ENCODE data around the gene CCDC12.

Gene CCDC12

GRCh38 chr3:46882377-46883053 lies 94.0 kb downstream of the CCDC12 start:
- peak overlapping the region; percentile 89 for H3K18ac ChIP-seq (ENCODE audit: low read length)
- H3K56ac ChIP-seq (ENCODE audit: low read length): peak overlapping the region; percentile 86
- H3K4me2 ChIP-seq (ENCODE audit: low read length): peak overlapping the region; percentile 59
- H3K4ac ChIP-seq (ENCODE audit: low read depth, low read length): peak overlapping the region; percentile 58
- peak overlapping the region; percentile 79 for H3K9ac ChIP-seq (ENCODE audit: low read length)
- peak overlapping the region; percentile 82 for H3K27ac ChIP-seq (ENCODE audit: low read depth, low read length)
- H3K36me3 ChIP-seq (ENCODE audit: control insufficient read depth, insufficient read depth, low read length): no peaks in the 10 kb centered on the region
- no peaks in the 10 kb centered on the region for H3K79me2 ChIP-seq (ENCODE audit: control insufficient read depth, insufficient read depth, low read length)
- peak overlapping the region; percentile 29 for H3K23ac ChIP-seq (ENCODE audit: low read length)
- no CpG with 5 or more reads among the region's 72 CpGs for WGBS (ENCODE audit: extremely low coverage, insufficient coverage, low lambda C conversion rate)
- peak overlapping the region; percentile 50 for H2BK120ac ChIP-seq (ENCODE audit: low read depth, low read length)
- peak; percentile 86 for DNase-seq
- peak overlapping the region; percentile 60 for H4K8ac ChIP-seq (ENCODE audit: low read depth, low read length)
- no peak overlapping the region for H2BK15ac ChIP-seq (replicated peaks; ENCODE audit: low read depth)
- H4K5ac ChIP-seq (ENCODE audit: low read length): no peak overlapping the region
- no peaks in the 10 kb centered on the region for H3K79me1 ChIP-seq (ENCODE audit: low read length)
- H2AK5ac ChIP-seq (ENCODE audit: low read length): no peak overlapping the region
- peaks cover 3% of the 10 kb centered on the region for H3K27me3 ChIP-seq (ENCODE audit: insufficient read depth, low read length, poor library complexity)
- H2BK5ac ChIP-seq (ENCODE audit: low read length): no peak overlapping the region
- H3K4me1 ChIP-seq (ENCODE audit: control insufficient read depth, low read depth, low read length): peaks cover 12% of the 10 kb centered on the region
- peak overlapping the region; percentile 55 for H3K4me3 ChIP-seq (ENCODE audit: low read length)

DNA sequence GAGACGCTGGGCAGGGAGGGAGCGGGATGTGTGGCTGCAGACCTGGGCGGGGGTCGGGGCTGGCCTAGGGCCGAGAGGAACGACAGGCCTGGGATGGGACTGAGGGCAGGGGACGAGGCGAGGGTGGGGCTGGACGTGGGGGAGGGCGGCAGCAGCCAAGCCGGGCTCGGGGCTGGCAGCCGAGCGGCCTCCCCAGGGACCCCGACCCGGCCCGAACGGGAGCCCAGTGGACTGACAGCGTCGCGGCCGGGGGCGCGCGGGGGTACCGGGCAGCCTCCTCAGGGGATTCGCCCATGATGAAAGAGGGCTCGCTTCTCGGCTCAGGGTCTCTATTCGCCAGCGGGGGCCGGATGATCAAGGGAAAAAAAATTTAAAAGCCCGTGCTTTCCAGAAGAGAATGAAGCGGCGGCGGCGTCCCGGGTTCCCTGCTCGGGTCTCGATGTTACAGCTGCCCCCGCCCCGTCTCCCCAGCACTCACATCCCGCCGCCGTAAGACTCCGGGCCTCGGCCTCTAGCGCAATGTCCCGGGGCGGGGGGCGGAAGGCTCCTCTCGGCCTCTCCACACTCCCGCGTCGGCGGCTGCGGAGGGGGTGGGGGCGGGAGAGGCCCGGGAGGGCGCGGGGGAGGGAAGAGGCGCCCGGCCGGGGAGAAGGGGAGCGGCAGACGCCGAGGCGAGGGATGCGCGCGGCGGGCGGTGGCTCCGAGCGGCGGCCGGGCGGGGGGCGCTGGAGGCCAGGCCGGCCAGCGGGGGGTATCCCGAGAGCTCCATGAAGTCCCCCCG lies 94.8 kb downstream of the CCDC12 start:
- no peaks in the 10 kb centered on the region for H3K79me1 ChIP-seq (ENCODE audit: low read length)
- H2AK5ac ChIP-seq (ENCODE audit: low read length): no peak overlapping the region
- peaks cover 12% of the 10 kb centered on the region for H3K4me1 ChIP-seq (ENCODE audit: control insufficient read depth, low read depth, low read length)
- peak overlapping the region; percentile 83 for H3K4ac ChIP-seq (ENCODE audit: low read depth, low read length)
- H2BK120ac ChIP-seq (ENCODE audit: low read depth, low read length): peak overlapping the region; percentile 50
- H4K8ac ChIP-seq (ENCODE audit: low read depth, low read length): peak overlapping the region; percentile 60
- H3K27me3 ChIP-seq (ENCODE audit: insufficient read depth, low read length, poor library complexity): peaks cover 3% of the 10 kb centered on the region
- no peaks in the 10 kb centered on the region for H3K36me3 ChIP-seq (ENCODE audit: control insufficient read depth, insufficient read depth, low read length)
- H3K23ac ChIP-seq (ENCODE audit: low read length): peak overlapping the region; percentile 25
- no peaks in the 10 kb centered on the region for H3K79me2 ChIP-seq (ENCODE audit: control insufficient read depth, insufficient read depth, low read length)
- H4K5ac ChIP-seq (ENCODE audit: low read length): no peak overlapping the region
- no peak overlapping the region for H2BK5ac ChIP-seq (ENCODE audit: low read length)
- DNase-seq: peak; percentile 72
- H3K9ac ChIP-seq (ENCODE audit: low read length): peak overlapping the region; percentile 79
- H3K27ac ChIP-seq (ENCODE audit: low read depth, low read length): peak overlapping the region; percentile 82
- no CpG with 5 or more reads among the region's 83 CpGs for WGBS (ENCODE audit: extremely low coverage, insufficient coverage, low lambda C conversion rate)
- H3K56ac ChIP-seq (ENCODE audit: low read length): peak overlapping the region; percentile 86
- no peak overlapping the region for H2BK15ac ChIP-seq (replicated peaks; ENCODE audit: low read depth)
- peak overlapping the region; percentile 89 for H3K18ac ChIP-seq (ENCODE audit: low read length)
- peak overlapping the region; percentile 65 for H3K4me2 ChIP-seq (ENCODE audit: low read length)
- H3K4me3 ChIP-seq (ENCODE audit: low read length): peak overlapping the region; percentile 27

DNA sequence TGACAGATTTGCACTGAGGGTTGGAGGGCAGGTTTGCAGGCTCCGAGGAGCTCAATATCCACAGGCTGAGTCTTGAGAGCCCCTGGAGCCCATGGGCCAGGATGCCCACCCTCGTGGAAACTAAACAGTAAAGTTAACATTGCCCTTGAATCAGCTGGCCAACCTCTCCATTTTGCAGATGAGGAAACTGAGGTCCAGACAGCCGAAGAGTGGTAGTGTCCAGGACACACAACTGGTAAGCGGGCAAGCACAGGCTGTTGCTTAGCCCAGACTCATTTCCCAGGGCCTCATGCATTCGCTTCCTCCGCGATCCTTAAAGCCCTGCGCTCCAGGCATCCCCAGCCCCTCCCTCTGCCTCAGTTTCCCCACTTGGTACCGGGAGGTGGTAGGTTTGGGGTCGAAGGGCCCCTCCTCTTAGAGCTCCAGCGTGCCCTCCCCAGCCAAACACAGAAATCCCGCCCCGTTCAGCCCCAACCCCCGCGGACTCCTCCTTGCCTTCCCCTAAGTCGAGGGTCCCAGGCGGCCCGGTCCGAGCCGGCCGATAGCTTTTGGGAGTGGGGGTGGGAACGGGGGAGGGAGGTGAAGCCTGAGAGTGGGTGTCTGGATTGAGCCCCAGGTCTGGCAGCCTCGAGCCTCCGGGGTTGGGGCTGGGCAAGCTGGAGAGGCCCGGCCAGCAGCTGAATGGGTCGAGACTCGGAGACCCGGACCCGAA lies 95.5 kb downstream of the CCDC12 start:
- WGBS (ENCODE audit: extremely low coverage, insufficient coverage, low lambda C conversion rate): no CpG with 5 or more reads among the region's 29 CpGs
- H3K27me3 ChIP-seq (ENCODE audit: insufficient read depth, low read length, poor library complexity): peaks cover 3% of the 10 kb centered on the region
- no peak overlapping the region for H2BK15ac ChIP-seq (replicated peaks; ENCODE audit: low read depth)
- DNase-seq: no peak
- H3K27ac ChIP-seq (ENCODE audit: low read depth, low read length): no peak overlapping the region
- H3K4me1 ChIP-seq (ENCODE audit: control insufficient read depth, low read depth, low read length): peaks cover 12% of the 10 kb centered on the region
- peak overlapping the region; percentile 71 for H3K9ac ChIP-seq (ENCODE audit: low read length)
- H3K79me1 ChIP-seq (ENCODE audit: low read length): no peaks in the 10 kb centered on the region
- H2AK5ac ChIP-seq (ENCODE audit: low read length): no peak overlapping the region
- no peak overlapping the region for H4K5ac ChIP-seq (ENCODE audit: low read length)
- H3K79me2 ChIP-seq (ENCODE audit: control insufficient read depth, insufficient read depth, low read length): no peaks in the 10 kb centered on the region
- H2BK120ac ChIP-seq (ENCODE audit: low read depth, low read length): no peak overlapping the region
- H3K23ac ChIP-seq (ENCODE audit: low read length): no peak overlapping the region
- no peak overlapping the region for H2BK5ac ChIP-seq (ENCODE audit: low read length)
- peak overlapping the region; percentile 89 for H3K18ac ChIP-seq (ENCODE audit: low read length)
- H3K4ac ChIP-seq (ENCODE audit: low read depth, low read length): peak overlapping the region; percentile 83
- peak overlapping the region; percentile 65 for H3K4me2 ChIP-seq (ENCODE audit: low read length)
- H4K8ac ChIP-seq (ENCODE audit: low read depth, low read length): no peak overlapping the region
- peak overlapping the region; percentile 27 for H3K4me3 ChIP-seq (ENCODE audit: low read length)
- H3K56ac ChIP-seq (ENCODE audit: low read length): peak overlapping the region; percentile 83
- no peaks in the 10 kb centered on the region for H3K36me3 ChIP-seq (ENCODE audit: control insufficient read depth, insufficient read depth, low read length)

DNA sequence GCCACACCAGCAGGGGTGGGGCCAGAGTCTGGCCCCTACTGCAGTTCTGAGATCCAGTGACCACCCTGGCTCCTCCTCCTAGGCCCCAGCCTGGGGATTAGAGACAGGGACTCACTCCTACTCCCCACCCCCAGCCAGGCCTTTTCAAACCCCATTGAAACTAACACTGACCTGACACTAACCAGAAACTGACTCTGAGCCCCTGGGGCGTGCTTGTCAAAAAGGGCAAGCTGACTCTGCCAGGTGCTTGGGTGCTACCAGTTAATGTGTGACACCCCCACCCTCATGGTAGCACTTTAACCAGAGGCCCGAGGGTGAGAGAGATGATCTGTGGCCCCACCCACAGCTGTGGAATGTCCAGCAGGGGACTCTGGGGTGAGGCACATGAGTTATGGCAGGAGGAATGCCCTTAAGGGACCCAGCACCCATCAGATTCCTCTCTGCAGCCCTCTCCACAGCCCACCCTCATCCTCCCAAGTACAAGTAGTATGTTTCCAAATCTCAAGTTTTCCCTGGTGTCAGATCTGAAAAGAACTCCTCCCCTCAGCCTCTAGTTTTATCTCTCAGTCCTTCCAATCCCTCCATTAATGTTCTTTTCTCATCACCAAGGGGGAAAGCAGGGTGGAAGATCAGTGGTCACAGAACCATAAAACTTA lies 97.6 kb downstream of the CCDC12 start:
- no peak overlapping the region for H4K8ac ChIP-seq (ENCODE audit: low read depth, low read length)
- H3K79me1 ChIP-seq (ENCODE audit: low read length): no peaks in the 10 kb centered on the region
- no peak overlapping the region for H2AK5ac ChIP-seq (ENCODE audit: low read length)
- H2BK120ac ChIP-seq (ENCODE audit: low read depth, low read length): no peak overlapping the region
- no peaks in the 10 kb centered on the region for H3K36me3 ChIP-seq (ENCODE audit: control insufficient read depth, insufficient read depth, low read length)
- H2BK15ac ChIP-seq (replicated peaks; ENCODE audit: low read depth): no peak overlapping the region
- H3K4ac ChIP-seq (ENCODE audit: low read depth, low read length): no peak overlapping the region
- no peak overlapping the region for H2BK5ac ChIP-seq (ENCODE audit: low read length)
- H3K4me2 ChIP-seq (ENCODE audit: low read length): no peak overlapping the region
- H3K4me1 ChIP-seq (ENCODE audit: control insufficient read depth, low read depth, low read length): peaks cover 9% of the 10 kb centered on the region
- peak; percentile 75 for DNase-seq
- no peak overlapping the region for H3K18ac ChIP-seq (ENCODE audit: low read length)
- no CpG with 5 or more reads among the region's 2 CpGs for WGBS (ENCODE audit: extremely low coverage, insufficient coverage, low lambda C conversion rate)
- H3K79me2 ChIP-seq (ENCODE audit: control insufficient read depth, insufficient read depth, low read length): no peaks in the 10 kb centered on the region
- H3K27ac ChIP-seq (ENCODE audit: low read depth, low read length): no peak overlapping the region
- H3K23ac ChIP-seq (ENCODE audit: low read length): no peak overlapping the region
- no peak overlapping the region for H3K9ac ChIP-seq (ENCODE audit: low read length)
- peaks cover 3% of the 10 kb centered on the region for H3K27me3 ChIP-seq (ENCODE audit: insufficient read depth, low read length, poor library complexity)
- peak overlapping the region; percentile 45 for H3K56ac ChIP-seq (ENCODE audit: low read length)
- no peak overlapping the region for H3K4me3 ChIP-seq (ENCODE audit: low read length)
- H4K5ac ChIP-seq (ENCODE audit: low read length): no peak overlapping the region

DNA sequence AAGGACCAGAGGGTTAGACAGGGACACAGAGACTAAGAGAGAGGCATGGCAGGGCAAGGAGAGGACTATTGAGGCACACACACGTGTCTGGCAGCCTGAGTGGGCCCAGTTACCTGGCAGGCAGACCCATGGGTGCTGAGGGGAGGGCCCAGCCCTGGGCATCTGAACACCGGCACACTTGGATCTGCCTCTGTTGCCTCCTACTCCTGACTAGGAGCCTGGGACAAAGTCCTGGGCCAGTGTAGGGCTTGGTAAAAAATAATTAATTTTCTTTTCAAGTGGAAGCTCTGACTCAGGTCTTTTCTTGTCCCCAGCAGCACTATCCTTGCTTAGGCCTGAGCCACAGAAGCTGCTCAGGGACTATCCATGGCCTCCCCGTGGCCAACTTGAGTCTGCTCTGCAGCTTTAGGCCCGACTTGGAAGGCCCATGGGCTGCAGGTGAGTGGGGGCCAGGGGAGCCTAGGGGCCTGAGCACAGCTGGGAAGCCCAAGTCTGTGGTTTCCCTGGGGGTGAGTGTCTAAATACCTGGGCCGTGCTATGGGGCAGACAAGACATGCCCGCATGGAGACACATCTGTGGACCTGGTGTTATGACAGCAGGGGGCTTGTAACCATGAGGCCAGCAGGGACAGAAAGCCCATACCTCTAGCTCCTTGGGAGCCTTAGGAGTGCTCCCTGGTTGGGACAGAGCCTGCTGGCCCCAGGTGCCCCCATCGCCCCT lies 99.0 kb downstream of the CCDC12 start, which contains the start of gene PTH1R:
Gene PTH1R (plus strand): TSS at position 316 of the 720 bp plus-strand sequence. CDS start 5,839 bp downstream, outside the sequence.
- H4K8ac ChIP-seq (ENCODE audit: low read depth, low read length): no peak within 1 kb of the TSS
- no peaks in the 10 kb centered on the region for H3K36me3 ChIP-seq (ENCODE audit: control insufficient read depth, insufficient read depth, low read length)
- no peak within 1 kb of the TSS for H3K23ac ChIP-seq (ENCODE audit: low read length)
- H4K5ac ChIP-seq (ENCODE audit: low read length): no peak within 1 kb of the TSS
- no peak within 1 kb of the TSS for H3K18ac ChIP-seq (ENCODE audit: low read length)
- H2BK15ac ChIP-seq (replicated peaks; ENCODE audit: low read depth): no peak within 1 kb of the TSS
- no peak within 1 kb of the TSS for H2BK120ac ChIP-seq (ENCODE audit: low read depth, low read length)
- H2AK5ac ChIP-seq (ENCODE audit: low read length): no peak within 1 kb of the TSS
- H3K27ac ChIP-seq (ENCODE audit: low read depth, low read length): no peak within 1 kb of the TSS
- H3K27me3 ChIP-seq (ENCODE audit: insufficient read depth, low read length, poor library complexity): peaks cover 3% of the 10 kb centered on the region
- H3K9ac ChIP-seq (ENCODE audit: low read length): peak within 1 kb of the TSS; percentile 17
- peaks cover 9% of the 10 kb centered on the region for H3K4me1 ChIP-seq (ENCODE audit: control insufficient read depth, low read depth, low read length)
- no peak within 1 kb of the TSS for H3K4me2 ChIP-seq (ENCODE audit: low read length)
- H3K4me3 ChIP-seq (ENCODE audit: low read length): no peak within 1 kb of the TSS
- no peak within 1 kb of the TSS for H3K4ac ChIP-seq (ENCODE audit: low read depth, low read length)
- no peaks in the 10 kb centered on the region for H3K79me2 ChIP-seq (ENCODE audit: control insufficient read depth, insufficient read depth, low read length)
- H2BK5ac ChIP-seq (ENCODE audit: low read length): no peak within 1 kb of the TSS
- no peaks in the 10 kb centered on the region for H3K79me1 ChIP-seq (ENCODE audit: low read length)
- no peak for DNase-seq
- no CpG with 5 or more reads among the region's 7 CpGs for WGBS (ENCODE audit: extremely low coverage, insufficient coverage, low lambda C conversion rate)
- peak within 1 kb of the TSS; percentile 27 for H3K56ac ChIP-seq (ENCODE audit: low read length)

Measured in mesendoderm (in vitro differentiated cells).